Measurements from ENCODE around the gene ZNF425.
"Not testable (repeated sequence)": the region's sequence is repeated elsewhere in the genome, so short reads cannot be mapped to it uniquely, and the experiment has no call there.

Gene ZNF425

GRCh38 chr7:149130572-149131198 is 4.6 kb upstream of the ZNF425 start:
- no peak for DNase-seq (ENCODE audit: low read depth)

- DNase-seq (ENCODE audit: low read depth): no peak
These were observed 640 bp upstream of the ZNF425 start for GRCh38 chr7:149126662-149127266.

- no peak for DNase-seq (ENCODE audit: low read depth)
These were observed 798 bp downstream of the ZNF425 start for GRCh38 chr7:149125189-149125862.

GRCh38 chr7:149109969-149110368 is 16.2 kb downstream of the ZNF425 start:
- DNase-seq (ENCODE audit: low read depth): no peak

- no peak for DNase-seq (ENCODE audit: low read depth)
These were observed 21.4 kb downstream of the ZNF425 start for GRCh38 chr7:149104749-149105148.

- DNase-seq (ENCODE audit: low read depth): no peak
These were observed 21.9 kb downstream of the ZNF425 start for GRCh38 chr7:149104214-149104613.

- DNase-seq (ENCODE audit: low read depth): no peak
These were observed 22.7 kb downstream of the ZNF425 start for GRCh38 chr7:149103424-149103823.

GRCh38 chr7:149102666-149103065 is 23.5 kb downstream of the ZNF425 start:
- no peak for DNase-seq (ENCODE audit: low read depth)

- DNase-seq (ENCODE audit: low read depth): no peak
These were observed 25.3 kb downstream of the ZNF425 start for GRCh38 chr7:149100821-149101220.

GRCh38 chr7:149099058-149099457 is 27.1 kb downstream of the ZNF425 start:
- DNase-seq (ENCODE audit: low read depth): no peak

- no peak for DNase-seq (ENCODE audit: low read depth)
These were observed 29.0 kb downstream of the ZNF425 start for GRCh38 chr7:149097088-149097487.

GRCh38 chr7:149093228-149093627 is 32.9 kb downstream of the ZNF425 start:
- DNase-seq (ENCODE audit: low read depth): no peak

GRCh38 chr7:149092244-149092643 is 33.9 kb downstream of the ZNF425 start:
- not testable (repeated sequence) for DNase-seq (ENCODE audit: low read depth)

- peak; percentile 82 for DNase-seq (ENCODE audit: low read depth)
These were observed 35.5 kb downstream of the ZNF425 start, which contains the start of gene ZNF786 for GRCh38 chr7:149090397-149091195. Gene ZNF786, minus strand, starts transcription at chr7:149090718. Its CDS starts 78 bp downstream, at chr7:149090640.

GRCh38 chr7:149087376-149087775 is 38.7 kb downstream of the ZNF425 start:
- no peak for DNase-seq (ENCODE audit: low read depth)

- no peak for DNase-seq (ENCODE audit: low read depth)
These were observed 40.3 kb downstream of the ZNF425 start for GRCh38 chr7:149085866-149086265.

GRCh38 chr7:149084407-149084806 is 41.7 kb downstream of the ZNF425 start:
- no peak for DNase-seq (ENCODE audit: low read depth)

GRCh38 chr7:149081914-149082313 is 44.2 kb downstream of the ZNF425 start:
- no peak for DNase-seq (ENCODE audit: low read depth)

GRCh38 chr7:149077594-149077993 is 48.5 kb downstream of the ZNF425 start:
- no peak for DNase-seq (ENCODE audit: low read depth)

- DNase-seq (ENCODE audit: low read depth): no peak
These were observed 50.8 kb downstream of the ZNF425 start for GRCh38 chr7:149075286-149075685.

GRCh38 chr7:149074116-149074885 is 51.8 kb downstream of the ZNF425 start:
- DNase-seq (ENCODE audit: low read depth): no peak

- no peak for DNase-seq (ENCODE audit: low read depth)
These were observed 53.7 kb downstream of the ZNF425 start for GRCh38 chr7:149072438-149072775.

Data from stimulated activated CD8-positive, alpha-beta memory T cell treated with anti-CD3 and anti-CD28 coated beads, Interleukin-15, amount 100 ng/mL, for 1 hour (primary cell).